ENCODE data around the gene HDAC1. TPM values are rescaled to one million over a fixed set of nuclear protein-coding genes. Genes with fewer than 3 reads are reported as not detected.
"Not testable (repeated sequence)": the region's sequence is repeated elsewhere in the genome, so short reads cannot be mapped to it uniquely, and the experiment has no call there.

HDAC1 gene
- total and polyA plus RNA-seq, 2 of the 13 experiments (the other 11 are each of a cell fraction or from before 2014, with no cell fraction given): 93.5 to 189 TPM

GRCh38 chr1:32284777-32285176, 7.1 kb upstream of the HDAC1 start:
- H3K79me2 ChIP-seq (ENCODE audit: insufficient read depth, low read length); H2AFZ ChIP-seq (ENCODE audit: low read length); in situ Hi-C loops (cut with HindIII; ENCODE audit: extremely low pct_ligation_motif_present, low pct_unique_long_range_greater_than_20kb); FAIRE-seq; H3K4me1 ChIP-seq (ENCODE audit: insufficient read depth, low read length); H3K27me3 ChIP-seq (ENCODE audit: control insufficient read depth in 1 of 2, insufficient read depth in 2 of 2, low read length in 2 of 2); DNase-seq (ENCODE audit: low spot score); H3K4me2 ChIP-seq (ENCODE audit: low read depth, low read length); POLR2A ChIA-PET; CTCF ChIA-PET (ENCODE audit: low intra/inter-chr PET ratio, low total read pairs); H3K36me3 ChIP-seq (replicated peaks in 1 of 2; ENCODE audit: control insufficient read depth in 1 of 2, insufficient read depth in 2 of 2, low read length in 2 of 2); H3K9ac ChIP-seq (ENCODE audit: insufficient read depth, low read depth, low read length); intact Hi-C loops (cut with micrococcal nuclease; ENCODE audit: unreplicated experiment); BruUV-seq (replicated peaks); H4K20me1 ChIP-seq (ENCODE audit: insufficient read depth, low read length); H3K27ac ChIP-seq (ENCODE audit: extremely low read length, insufficient read depth, low read length); H3K9me3 ChIP-seq (ENCODE audit: low read length); H3K4me3 ChIP-seq (replicated peaks in 1 of 3; ENCODE audit: insufficient read depth in 1 of 3, low read depth in 2 of 3, low read length in 3 of 3); ATAC-seq: not testable (repeated sequence)
- WGBS (ENCODE audit: low lambda C conversion rate): 69% methylated on average over 8 of the region's 8 CpGs
- TF ChIP-seq ZNF121 (CRISPR knock-in tag; IDR thresholded peaks at IDR 0.05): peak; percentile 74

- Histone ChIP-seq H4K20me1 (ENCODE audit: insufficient read depth, low read length) (no peaks in the 10 kb centered on the region), H2AFZ (ENCODE audit: low read length) (no peak overlapping the region), H3K27ac (ENCODE audit: extremely low read length, insufficient read depth, low read length) (no peak overlapping the region), H3K27me3 (ENCODE audit: control insufficient read depth in 1 of 2, insufficient read depth in 2 of 2, low read length in 2 of 2) (no peaks in the 10 kb centered on the region), H3K79me2 (ENCODE audit: insufficient read depth, low read length) (no peaks in the 10 kb centered on the region), H3K4me2 (ENCODE audit: low read depth, low read length) (no peak overlapping the region), H3K9me3 (ENCODE audit: low read length) (no peaks in the 10 kb centered on the region), H3K9ac (ENCODE audit: insufficient read depth, low read depth, low read length) (no peak overlapping the region), H3K4me3 (replicated peaks in 1 of 3; ENCODE audit: insufficient read depth in 1 of 3, low read depth in 2 of 3, low read length in 3 of 3) (no peak overlapping the region), H3K4me1 (ENCODE audit: insufficient read depth, low read length) (peaks cover 13% of the 10 kb centered on the region), H3K36me3 (replicated peaks in 1 of 2; ENCODE audit: control insufficient read depth in 1 of 2, insufficient read depth in 2 of 2, low read length in 2 of 2) (no peaks in the 10 kb centered on the region)
- FAIRE-seq: no peak
- POLR2A ChIA-PET: no interaction called here
- no peak for DNase-seq (ENCODE audit: low spot score)
- no peak; the same call in 1 of the 3 replicates for ATAC-seq
- TF ChIP-seq REL (CRISPR knock-in tag; conservative IDR thresholded peaks at IDR 0.05) (no peak), MNT (IDR thresholded peaks at IDR 0.05) (peak; percentile 97)
- intact Hi-C loops (cut with micrococcal nuclease; ENCODE audit: unreplicated experiment) (no loop called here), in situ Hi-C loops (cut with HindIII; ENCODE audit: extremely low pct_ligation_motif_present, low pct_unique_long_range_greater_than_20kb) (no loop called here)
- 70% methylated on average over 2 of the region's 3 CpGs for WGBS (ENCODE audit: low lambda C conversion rate)
- BruUV-seq (replicated peaks): no TSS peak
- CTCF ChIA-PET (ENCODE audit: low intra/inter-chr PET ratio, low total read pairs): no interaction called here
Measured at GRCh38 chr1:32285658-32286057, 6.2 kb upstream of the HDAC1 start.

Data from HepG2 (cell line).